A673 (cell line): ENCODE measurements around the gene MYO18A.

Experiments
- CTCF ChIP-seq: fragments of 300-800, 200-600 bp; sonication (generic); conservative IDR thresholded peaks from 2 replicates; pipeline ENCODE4 v1.5.1; 2017; ENCODE audit warnings: low read depth, mild to moderate bottlenecking, antibody characterized with exemption, low read length, moderate library complexity, mixed read lengths
- EZH2 ChIP-seq: fragments of 200-600 bp; sonication (generic); IDR thresholded peaks from 2 replicates; pipeline ENCODE4 v1.6.1; 2017; ENCODE audit warnings: borderline replicate concordance, low read depth, mild to moderate bottlenecking, mixed read lengths, antibody characterized with exemption, low read length; ENCODE audit not compliant: poor library complexity, severe bottlenecking

- TF ChIP-seq CTCF, result no peak
- no peak for TF ChIP-seq EZH2
Measured at GRCh38 chr17:29215174-29215573, 35.0 kb upstream of the MYO18A start.
